NCI-H1105 (cell line): ENCODE results near the gene IQCE.
"Not testable (repeated sequence)": the region's sequence is repeated elsewhere in the genome, so short reads cannot be mapped to it uniquely, and the experiment has no call there.

Experiments used
- DNase-seq: peaks from one replicate; lab custom pipeline; 2025; lab: John Stamatoyannopoulos, UW

The IQCE gene

DNA sequence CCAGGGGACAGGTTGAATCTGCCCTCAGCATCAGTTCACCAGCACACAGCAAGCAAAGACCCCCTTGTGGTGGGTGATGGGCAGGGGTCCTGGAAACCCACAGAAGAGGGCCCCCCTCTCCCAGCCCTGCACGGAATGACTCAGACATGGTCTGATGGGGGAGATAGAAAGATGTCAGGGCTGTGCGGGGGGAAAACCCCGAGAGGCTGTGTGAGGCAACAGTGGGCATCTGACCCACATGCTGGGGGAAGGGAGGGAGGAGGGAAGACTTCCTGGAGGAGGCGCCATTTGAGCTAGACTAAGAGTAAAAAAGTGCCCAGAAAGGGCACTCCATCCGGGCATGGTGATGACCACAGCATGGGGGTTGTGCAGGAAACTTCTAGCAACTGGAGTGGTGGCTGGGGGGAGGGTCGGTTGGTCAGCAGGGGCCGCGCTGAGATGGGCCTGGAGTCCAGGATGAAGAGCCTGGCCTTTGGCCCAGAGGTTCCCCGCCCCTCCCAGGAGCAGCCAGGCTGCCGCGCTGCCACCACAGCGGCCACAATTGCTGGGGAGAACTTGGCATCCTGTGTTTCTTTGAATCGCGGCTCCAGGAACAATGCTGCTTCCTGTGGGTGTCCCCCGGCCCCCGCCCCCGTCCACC, 36.7 kb upstream of the IQCE start:
- no peak for DNase-seq

GRCh38 chr7:2522780-2523433, 35.9 kb upstream of the IQCE start:
- no peak for DNase-seq

DNA sequence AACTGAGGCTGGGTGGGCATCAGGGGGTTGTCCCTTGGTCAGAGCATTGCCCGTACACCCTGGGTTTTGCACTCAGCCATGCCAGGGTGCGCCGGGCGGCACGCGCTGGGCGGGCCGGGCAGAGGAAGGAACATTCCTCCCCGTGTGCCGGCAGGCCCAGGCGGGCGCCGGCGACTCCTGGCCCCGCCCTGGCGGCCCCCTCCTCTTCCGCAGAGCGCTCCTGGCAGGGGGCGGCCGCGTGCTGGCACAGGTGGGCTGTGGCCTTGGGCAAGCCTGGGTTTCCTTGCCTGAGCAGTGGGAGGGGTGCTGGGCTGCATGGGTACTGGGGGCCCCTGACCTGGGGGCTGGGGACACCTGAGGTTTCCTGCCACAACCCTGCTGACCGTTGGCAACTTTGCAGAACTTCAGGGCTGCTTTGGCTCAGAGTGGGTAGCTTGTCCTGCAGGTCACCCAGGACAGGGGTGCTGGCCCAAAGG, 35.3 kb upstream of the IQCE start:
- peak; percentile 91 for DNase-seq

GRCh38 chr7:2523941-2524807, 34.6 kb upstream of the IQCE start:
- peak; percentile 98 for DNase-seq

- DNase-seq, result no peak
Measured at GRCh38 chr7:2524808-2525657, 33.7 kb upstream of the IQCE start.

DNA sequence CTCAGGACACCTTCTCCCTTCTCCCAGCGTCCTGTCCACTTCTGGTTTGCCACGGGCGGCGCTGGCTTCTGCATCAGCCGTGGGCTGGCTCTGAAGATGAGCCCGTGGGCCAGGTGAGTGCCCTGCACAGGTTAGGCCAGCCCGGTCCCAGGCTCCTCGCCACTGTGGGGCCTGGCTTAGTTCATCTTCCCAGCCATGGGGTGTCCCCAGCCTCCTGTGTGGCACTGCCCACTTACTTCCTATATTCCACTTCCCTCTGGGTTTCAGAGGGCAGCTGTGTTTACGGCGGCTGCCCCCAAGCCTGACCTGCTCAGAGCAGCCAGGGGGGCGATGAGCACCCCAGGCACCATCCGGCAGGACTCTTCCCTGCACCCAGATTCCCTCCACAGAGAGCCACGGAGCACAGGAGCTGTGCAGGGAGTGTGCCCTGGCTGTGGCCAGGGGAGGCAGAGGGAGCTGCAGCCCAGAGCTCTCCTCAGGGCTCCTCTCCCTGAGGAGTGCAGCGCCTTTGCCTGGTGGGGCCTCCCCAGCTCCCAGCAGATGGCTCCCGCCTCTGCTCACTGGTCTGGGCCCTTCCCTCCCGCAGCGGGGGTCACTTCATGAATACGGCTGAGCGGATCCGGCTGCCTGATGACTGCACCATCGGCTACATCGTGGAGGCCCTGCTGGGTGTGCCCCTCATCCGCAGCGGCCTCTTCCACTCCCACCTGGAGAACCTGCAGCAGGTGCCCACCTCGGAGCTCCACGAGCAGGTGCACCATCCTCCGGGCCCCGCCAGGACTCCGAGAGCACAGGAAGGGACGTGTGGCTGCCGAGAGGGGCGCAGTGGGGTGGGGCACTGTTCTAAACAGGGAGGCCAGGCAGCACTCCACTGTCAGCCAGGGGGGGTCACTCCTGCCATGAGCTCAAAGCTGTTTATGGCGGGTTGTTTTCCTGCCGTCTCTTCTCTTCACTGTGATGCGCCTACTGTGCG, 32.8 kb upstream of the IQCE start:
- peak; percentile 26 for DNase-seq

DNA sequence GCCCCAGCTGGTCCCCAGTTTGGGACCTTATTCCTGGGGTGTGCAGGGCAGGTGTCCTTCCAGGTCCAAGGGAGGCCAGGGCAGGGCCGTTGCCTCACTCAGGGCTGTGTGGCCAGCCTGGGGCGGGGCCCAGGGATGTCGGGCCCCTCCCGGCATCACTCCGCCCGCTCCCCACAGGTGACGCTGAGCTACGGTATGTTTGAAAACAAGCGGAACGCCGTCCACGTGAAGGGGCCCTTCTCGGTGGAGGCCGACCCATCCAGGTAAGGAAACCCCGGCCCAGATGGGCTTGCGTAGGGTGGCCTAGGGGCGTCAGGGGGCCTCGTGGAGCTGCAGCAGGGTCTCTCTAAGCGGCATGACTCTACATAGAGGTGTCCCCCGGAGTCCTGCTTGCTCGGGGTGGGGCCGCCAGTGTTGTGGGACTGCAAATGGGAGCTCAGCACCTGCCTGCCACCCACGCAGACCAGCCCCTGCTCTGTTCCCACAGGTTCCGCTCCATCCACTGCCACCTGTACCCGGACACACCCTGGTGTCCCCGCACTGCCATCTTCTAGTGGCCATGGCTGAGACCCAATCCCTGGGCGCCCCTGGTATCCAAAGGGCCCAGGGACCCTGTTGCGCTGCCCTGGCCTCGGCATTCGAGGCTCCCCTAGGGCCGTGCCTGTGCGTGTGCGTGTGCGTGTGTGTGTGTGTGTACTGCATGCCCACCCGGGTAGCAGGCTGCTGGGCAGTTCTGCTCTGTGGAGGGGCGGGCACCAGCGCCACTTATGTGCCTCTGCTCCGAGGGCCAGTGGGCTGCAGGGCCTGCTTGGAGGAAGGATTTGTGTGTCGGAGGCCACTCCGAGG, 31.9 kb upstream of the IQCE start:
- DNase-seq, result no peak

DNA sequence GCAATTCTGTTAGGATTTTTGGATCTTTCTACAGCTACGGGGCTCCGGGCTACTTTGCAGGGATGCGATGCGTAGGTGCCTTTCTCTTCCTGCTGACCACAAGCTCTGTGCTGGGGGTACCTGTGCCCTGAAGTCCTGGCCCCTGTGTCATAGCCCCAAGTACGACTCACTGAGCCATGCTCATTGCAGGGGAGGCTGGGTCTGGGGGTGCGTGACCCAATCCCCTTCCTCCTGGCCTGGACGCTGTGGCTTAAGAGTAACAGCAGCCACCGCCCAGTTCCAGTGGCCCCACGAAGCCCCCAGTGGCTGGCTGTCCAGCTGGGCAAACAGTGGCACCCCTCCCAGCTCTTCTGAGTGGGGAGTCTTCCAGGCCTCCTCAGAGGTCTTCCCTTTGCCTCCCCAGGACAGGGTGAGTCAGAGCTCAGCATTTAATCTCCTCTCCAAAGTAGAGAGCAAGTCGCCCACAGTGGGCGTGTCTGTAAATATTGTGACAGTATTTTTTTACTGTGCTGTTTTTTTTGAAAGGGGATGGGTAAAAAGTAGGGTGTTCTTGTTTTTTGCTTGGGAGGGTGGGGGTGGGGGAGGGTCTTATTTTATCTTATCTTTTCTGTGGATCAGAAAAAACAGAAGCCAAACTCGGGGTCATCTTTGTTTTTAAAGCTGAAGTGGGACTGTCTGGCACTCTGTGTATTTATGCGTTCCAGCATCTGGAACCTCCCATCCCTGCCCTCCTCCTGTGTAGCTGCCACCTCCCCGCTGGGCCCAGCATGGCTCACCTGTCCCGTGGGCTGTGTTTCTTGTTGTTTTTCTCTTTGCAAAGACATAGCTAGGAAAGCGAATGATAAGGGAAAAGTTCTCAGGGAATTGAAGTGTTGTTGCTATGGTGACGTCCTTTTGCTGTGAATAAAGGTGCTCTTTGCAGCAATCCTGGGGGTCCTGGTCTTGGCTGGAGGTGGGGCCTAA, 31.0 kb upstream of the IQCE start:
- DNase-seq, result no peak

DNA sequence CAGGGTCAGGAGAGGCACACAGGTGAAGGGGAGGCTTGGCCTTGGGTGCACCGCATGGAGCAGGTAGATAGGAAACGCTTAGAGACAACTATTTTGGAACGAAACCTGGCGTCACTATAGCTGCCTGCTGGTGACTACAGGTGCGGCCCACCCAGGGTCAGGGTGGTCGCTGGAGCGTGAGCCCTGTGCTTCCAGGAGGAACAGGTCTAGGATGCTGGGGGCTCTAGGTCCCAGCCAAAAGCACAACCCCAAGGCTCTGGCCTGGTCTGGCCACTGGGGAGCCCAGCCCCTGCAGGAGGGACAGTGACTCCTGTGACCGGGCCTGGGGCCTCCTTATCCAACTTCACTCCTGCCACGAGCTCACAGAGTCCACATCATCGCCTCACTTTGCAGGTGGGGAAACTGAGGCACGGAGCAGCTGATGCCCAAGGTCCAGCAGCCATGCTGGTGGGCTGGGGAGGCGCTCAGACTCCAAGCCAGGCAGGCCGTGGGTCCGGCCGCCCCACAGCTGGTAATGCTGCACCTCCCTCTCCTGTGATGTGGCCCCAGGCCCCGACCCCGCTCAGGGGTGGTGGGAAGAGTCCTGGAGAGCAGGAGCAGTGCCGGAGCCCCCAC, 30.2 kb upstream of the IQCE start:
- DNase-seq, result no peak

DNA sequence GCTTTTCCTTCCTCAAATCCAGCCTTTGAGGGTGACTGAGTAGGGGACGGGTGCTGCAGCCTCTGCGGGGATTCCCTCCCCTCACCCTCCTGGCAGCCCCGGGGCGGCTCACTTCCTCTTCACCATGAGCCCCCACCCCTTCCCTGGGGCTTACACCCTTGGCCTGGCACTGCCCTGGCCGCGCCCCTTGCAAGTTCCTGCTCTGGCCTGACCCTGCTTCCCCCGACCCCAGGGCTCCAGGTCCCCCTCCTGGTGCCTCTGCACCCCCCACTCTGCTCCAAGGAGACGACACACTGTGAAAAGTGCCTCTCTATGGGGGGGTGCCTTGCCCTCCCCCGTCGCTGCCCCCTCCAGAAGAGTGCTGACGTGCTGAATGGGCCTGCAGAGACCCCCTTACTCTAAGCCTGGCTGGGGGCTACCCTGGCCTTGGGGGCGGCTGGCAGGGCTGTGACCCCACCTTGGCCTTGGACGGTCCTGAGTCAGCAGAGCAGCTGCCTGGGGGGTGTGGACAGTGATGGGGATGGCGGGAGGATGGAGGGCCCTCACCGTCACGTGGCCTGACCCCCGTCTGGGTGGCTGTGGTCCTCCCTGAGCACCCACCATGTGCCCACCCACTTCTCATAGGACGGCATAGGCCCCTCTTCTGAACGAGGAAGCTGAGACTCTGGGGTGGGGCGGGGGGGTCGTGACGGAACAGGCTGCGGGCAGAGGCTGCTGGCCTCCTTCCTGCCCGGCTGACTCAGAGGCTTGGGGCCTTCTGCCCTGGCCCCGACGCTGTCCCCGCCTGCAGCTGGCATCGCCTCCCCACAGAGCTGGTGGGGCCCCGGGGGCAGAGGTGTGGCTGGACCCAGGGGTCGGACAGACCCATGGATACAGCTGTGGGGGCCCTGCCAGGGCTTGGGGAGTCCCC, 29.4 kb upstream of the IQCE start:
- DNase-seq, result no peak

DNA sequence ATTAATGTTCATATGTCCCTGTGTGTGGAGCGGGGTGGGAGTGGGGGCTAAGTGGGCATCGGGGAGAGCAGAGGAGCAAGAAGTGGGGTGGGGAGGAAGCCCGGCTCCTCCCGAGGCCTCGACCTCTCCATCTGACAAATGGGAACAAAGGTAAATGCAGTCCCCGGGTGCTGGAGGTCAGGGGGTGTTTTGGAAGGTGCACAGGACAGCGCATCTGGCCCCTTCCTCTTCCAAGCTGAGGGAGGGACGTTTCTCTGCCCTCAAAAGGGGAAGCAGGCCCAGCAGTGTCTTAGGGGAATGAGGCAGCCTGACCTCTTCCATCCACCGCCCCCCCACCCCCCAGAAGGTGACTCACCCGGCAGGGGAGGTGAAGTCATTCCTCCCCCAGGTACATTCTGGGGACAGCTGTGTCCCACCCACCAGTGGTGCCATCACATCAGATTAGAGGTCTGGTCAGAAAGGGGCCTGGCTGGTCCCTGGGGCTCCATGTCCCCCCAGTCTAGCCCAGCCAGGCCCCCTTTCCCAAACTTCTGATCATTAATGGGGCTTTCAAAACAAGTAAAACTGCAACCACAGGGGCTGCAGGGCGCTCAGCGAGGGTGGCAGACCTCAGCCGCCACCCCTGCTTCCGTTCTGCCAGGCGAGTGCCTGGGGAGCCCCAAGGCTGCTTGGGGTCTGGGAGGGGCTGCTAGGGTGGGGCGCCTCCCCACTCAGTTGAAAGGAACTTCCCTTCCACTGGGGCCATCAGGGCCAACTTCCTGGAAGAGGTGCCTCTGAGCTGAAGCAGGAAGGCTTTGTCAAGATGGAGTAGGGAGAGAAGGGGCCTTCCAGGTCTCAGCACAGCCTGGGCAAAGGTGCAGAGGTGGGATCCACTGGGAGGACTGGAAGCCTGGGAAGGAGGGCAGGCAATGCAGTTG, 28.4 kb upstream of the IQCE start:
- no peak for DNase-seq

DNA sequence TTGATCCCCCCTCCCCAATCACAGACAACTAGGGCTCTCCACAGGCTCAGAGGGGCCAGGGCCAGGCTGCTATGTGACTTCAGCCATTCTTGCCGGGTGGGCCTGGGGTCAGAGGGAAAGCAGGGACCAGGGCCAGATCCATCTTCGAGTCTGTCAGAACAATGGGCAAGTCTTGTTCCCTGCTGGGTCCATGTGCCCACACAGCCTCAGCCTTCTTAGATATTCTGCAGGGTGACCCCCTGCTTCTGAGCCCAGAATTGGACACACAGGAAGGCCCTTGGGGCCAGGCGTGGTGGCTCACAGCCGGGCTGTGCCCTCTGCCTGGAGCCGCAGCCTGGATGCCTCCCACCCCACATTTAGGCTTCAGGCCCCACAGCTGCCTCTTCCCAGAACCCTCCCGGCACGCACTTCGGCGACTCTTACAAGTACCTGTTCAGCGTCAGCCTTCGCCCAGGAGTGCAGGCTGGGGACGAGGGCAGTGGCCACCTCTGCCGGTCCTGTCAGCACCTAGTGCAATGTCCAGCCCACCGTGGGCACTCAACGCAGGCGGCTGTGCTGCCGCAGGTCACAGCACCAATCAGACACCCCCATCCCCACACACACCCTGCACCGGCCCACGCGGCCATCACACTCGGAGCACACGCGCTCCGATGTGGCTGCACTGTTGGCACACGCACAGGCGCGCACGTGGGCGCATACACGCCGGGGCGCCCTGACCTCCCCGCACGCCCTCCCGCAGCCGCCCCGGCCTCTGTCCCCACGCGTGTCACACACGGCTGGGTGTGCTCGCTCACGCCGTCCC, 27.6 kb upstream of the IQCE start:
- DNase-seq, result not testable (repeated sequence)

GRCh38 chr7:2531796-2532110, 27.0 kb upstream of the IQCE start:
- DNase-seq, result not testable (repeated sequence)

GRCh38 chr7:2532199-2532772, 26.5 kb upstream of the IQCE start:
- not testable (repeated sequence) for DNase-seq

DNA sequence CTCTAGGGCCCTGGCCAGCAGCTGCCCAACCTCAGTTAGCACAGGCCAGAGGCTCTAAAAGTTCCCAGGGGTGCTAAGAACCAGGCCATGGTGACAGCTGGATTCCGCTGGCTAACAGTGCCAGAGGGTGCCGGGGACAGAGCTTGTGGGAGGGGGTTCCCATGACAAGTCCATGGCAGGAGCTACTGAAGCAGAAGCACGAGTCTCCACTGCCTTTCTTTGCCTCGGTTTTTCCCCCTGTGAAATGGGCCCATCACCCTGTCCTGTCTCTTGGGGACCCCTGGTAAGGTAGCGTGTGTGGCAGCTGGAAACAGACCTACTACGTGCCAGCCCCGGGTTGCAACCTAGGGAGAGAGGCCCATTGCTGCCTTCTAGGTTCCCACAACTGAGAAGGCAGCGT, 26.0 kb upstream of the IQCE start:
- not testable (repeated sequence) for DNase-seq
